Fibroblast of lung (primary cell): Measurements from ENCODE around the gene CXCR2. TPM values are rescaled to one million over a fixed set of nuclear protein-coding genes. Genes with fewer than 3 reads are reported as not detected.
"Not testable (repeated sequence)": the region's sequence is repeated elsewhere in the genome, so short reads cannot be mapped to it uniquely, and the experiment has no call there.

Experiments
- DNase-seq, 2 donors: peaks; one replicate each; pipeline versions ENCODE4 v3.0.0 to v3.0.0-alpha.2; 2010; ENCODE audit warnings: low read depth in 2 of 2
- H2AFZ ChIP-seq: 2 replicates; pipeline ENCODE4 v1.5.1; 2012; ENCODE audit warnings: low read length, control low read depth, inconsistent platforms
- H3K27ac ChIP-seq: 2 replicates; pipeline ENCODE4 v1.5.1; 2011; ENCODE audit warnings: low read length, control low read depth; ENCODE audit not compliant: insufficient read depth
- H3K27me3 ChIP-seq: 2 replicates; pipeline ENCODE4 v1.5.1; 2011; ENCODE audit warnings: mild to moderate bottlenecking, low read length; ENCODE audit not compliant: control insufficient read depth, insufficient read depth
- H3K36me3 ChIP-seq: 2 replicates; pipeline ENCODE4 v1.5.1; 2011; ENCODE audit warnings: low read length; ENCODE audit not compliant: control insufficient read depth, insufficient read depth
- H3K4me1 ChIP-seq: 2 replicates; pipeline ENCODE4 v1.5.1; 2011; ENCODE audit warnings: low read length; ENCODE audit not compliant: control insufficient read depth, insufficient read depth; ENCODE audit errors: extremely low read depth
- H3K4me2 ChIP-seq: 2 replicates; pipeline ENCODE4 v1.5.1; 2011; ENCODE audit warnings: low read length, control low read depth; ENCODE audit not compliant: insufficient read depth; ENCODE audit errors: extremely low read depth
- H3K4me3 ChIP-seq, 4 experiments: fragments of 200-600 bp in 1 of 4; sonication (generic) in 1 of 4; replicated peaks in 1 of 4; 2 replicates each; pipeline ENCODE4 v1.5.1; 2011 to 2016; ENCODE audit warnings: low read length in 4 of 4, low read depth in 3 of 4, mild to moderate bottlenecking in 3 of 4, control low read depth in 2 of 4, inconsistent platforms in 1 of 4, mixed read lengths in 1 of 4; ENCODE audit not compliant: insufficient read depth in 1 of 4; ENCODE audit errors: control extremely low read depth in 1 of 4
- H3K79me2 ChIP-seq: 2 replicates; pipeline ENCODE4 v1.5.1; 2012; ENCODE audit warnings: mild to moderate bottlenecking, low read length, inconsistent platforms; ENCODE audit not compliant: control insufficient read depth, insufficient read depth
- H3K9ac ChIP-seq: 2 replicates; pipeline ENCODE4 v1.5.1; 2011; ENCODE audit warnings: mild to moderate bottlenecking, low read length, control low read depth; ENCODE audit not compliant: insufficient read depth
- H3K9me3 ChIP-seq: 2 replicates; pipeline ENCODE4 v1.5.1; 2012; ENCODE audit warnings: low read depth, low read length; ENCODE audit not compliant: control insufficient read depth, insufficient read depth
- H4K20me1 ChIP-seq: 2 replicates; pipeline ENCODE4 v1.5.1; 2011; ENCODE audit warnings: low read length; ENCODE audit not compliant: control insufficient read depth, insufficient read depth; ENCODE audit errors: extremely low read depth
- CTCF ChIP-seq, 2 donors: IDR thresholded peaks in 1 of 2; conservative IDR thresholded peaks in 1 of 2; 1 replicate in 1 of 2; 2 replicates in 1 of 2; pipeline ENCODE4 v1.5.1; 2011 to 2012; ENCODE audit warnings: low read length in 2 of 2, control low read depth in 1 of 2, inconsistent platforms in 1 of 2, low read depth in 1 of 2, mild to moderate bottlenecking in 1 of 2
- EZH2 ChIP-seq: IDR thresholded peaks from 2 replicates; pipeline ENCODE4 v1.5.1; 2012; ENCODE audit warnings: low read length, control low read depth, mild to moderate bottlenecking; ENCODE audit errors: missing control alignments
- polyA plus RNA-seq, 2 donors: library from polyadenylated mRNA; depleted of rRNA in 1 of 2; stranded (reverse) in 1 of 2; unstranded in 1 of 2; fragments of >200 nt; gene quantifications; 2 replicates each; pipeline ENCODE4 v1.2.1, GENCODE V29; 2011 to 2012; ENCODE audit warnings: missing spikeins in 1 of 2
- total RNA-seq: library from RNA; depleted of rRNA; stranded (reverse); fragments of >200 nt; gene quantifications from 2 replicates; pipeline ENCODE4 v1.2.1, GENCODE V29; 2014

The CXCR2 gene
- total and polyA plus RNA-seq, 2 donors (not counting 1 experiment from before 2014, with no cell fraction given): not detected

- no peak overlapping the region for H3K4me3 ChIP-seq
- no peaks in the 10 kb centered on the region for H3K9me3 ChIP-seq
- H3K79me2 ChIP-seq: no peaks in the 10 kb centered on the region
- H4K20me1 ChIP-seq: no peaks in the 10 kb centered on the region
- no peak overlapping the region for H3K4me2 ChIP-seq
- TF ChIP-seq EZH2: no peak
- no peak for TF ChIP-seq CTCF (conservative IDR thresholded peaks at IDR 0.05 in 1 of 2, IDR thresholded peaks at IDR 0.05 in 1 of 2; ENCODE audit: low read depth in 1 of 2, low read length in 2 of 2)
- no peaks in the 10 kb centered on the region for H3K4me1 ChIP-seq
- DNase-seq: no peak
- no peak overlapping the region for H3K27ac ChIP-seq
- H3K27me3 ChIP-seq: peaks cover 4% of the 10 kb centered on the region
- no peak overlapping the region for H2AFZ ChIP-seq
- H3K36me3 ChIP-seq: no peaks in the 10 kb centered on the region
- H3K9ac ChIP-seq: no peak overlapping the region
Measured at GRCh38 chr2:218097975-218098374, 27.9 kb upstream of the CXCR2 start.

GRCh38 chr2:218108834-218109233 lies 17.0 kb upstream of the CXCR2 start:
- H3K4me1 ChIP-seq, DNase-seq: not testable (repeated sequence)

GRCh38 chr2:218121789-218122188 lies 4.0 kb upstream of the CXCR2 start:
- H2AFZ ChIP-seq, H3K4me2 ChIP-seq, H3K9me3 ChIP-seq, H3K27ac ChIP-seq, H3K79me2 ChIP-seq, H3K27me3 ChIP-seq, H3K4me3 ChIP-seq, DNase-seq, H3K4me1 ChIP-seq, H3K9ac ChIP-seq, H4K20me1 ChIP-seq, H3K36me3 ChIP-seq: not testable (repeated sequence)

More at GRCh38 chr2:218108834-218109233, 17.0 kb upstream of the CXCR2 start:
- not testable (repeated sequence) for H2AFZ ChIP-seq, H3K79me2 ChIP-seq, H3K9ac ChIP-seq, H3K4me3 ChIP-seq, H3K27me3 ChIP-seq, H3K27ac ChIP-seq, H3K4me2 ChIP-seq, H4K20me1 ChIP-seq, H3K36me3 ChIP-seq, H3K9me3 ChIP-seq

GRCh38 chr2:218122286-218122685 lies 3.5 kb upstream of the CXCR2 start:
- not testable (repeated sequence) for H3K9me3 ChIP-seq, DNase-seq, H3K4me1 ChIP-seq, H3K27me3 ChIP-seq, H3K27ac ChIP-seq, H4K20me1 ChIP-seq, H3K4me3 ChIP-seq, H3K79me2 ChIP-seq, H3K9ac ChIP-seq, H3K4me2 ChIP-seq, H2AFZ ChIP-seq, H3K36me3 ChIP-seq
